Measurements from ENCODE around the gene PSMB7. TPM values are rescaled to one million over a fixed set of nuclear protein-coding genes. Genes with fewer than 3 reads are reported as not detected.

Gene PSMB7
- polyA plus RNA-seq, 1 of the 3 experiments (the other 2 are of a cell fraction), result 357 TPM

DNA sequence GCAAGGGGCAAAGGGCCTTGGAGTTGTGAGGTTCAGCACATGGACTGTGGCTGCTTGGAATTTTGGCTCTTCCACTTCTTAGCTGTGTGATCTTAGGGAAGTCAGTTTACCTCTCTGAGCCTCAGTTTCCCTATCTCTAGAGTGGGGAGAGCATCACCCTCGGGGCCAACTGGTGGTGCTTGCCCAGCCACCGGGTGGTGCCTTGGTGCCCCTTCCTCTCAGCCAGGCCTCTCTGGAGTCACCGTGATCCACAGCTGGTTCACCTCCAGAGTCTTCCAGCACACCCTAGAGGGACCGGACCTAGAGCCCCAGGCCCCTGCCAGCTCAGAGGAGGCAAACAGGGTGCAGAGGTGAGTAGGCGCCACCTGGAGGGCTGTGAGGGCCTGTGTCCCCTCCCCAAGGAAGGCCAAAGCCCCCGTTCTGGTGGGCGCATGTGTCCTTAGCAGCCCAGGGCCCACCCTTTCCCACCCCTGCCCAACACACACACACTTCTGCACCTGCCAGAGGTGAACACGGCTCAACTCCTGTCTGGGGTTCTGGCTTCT, 42.7 kb upstream of the PSMB7 start (continued):
- TF ChIP-seq RXRA (IDR thresholded peaks at IDR 0.05; ENCODE audit: borderline replicate concordance, low read depth), result no peak

DNA sequence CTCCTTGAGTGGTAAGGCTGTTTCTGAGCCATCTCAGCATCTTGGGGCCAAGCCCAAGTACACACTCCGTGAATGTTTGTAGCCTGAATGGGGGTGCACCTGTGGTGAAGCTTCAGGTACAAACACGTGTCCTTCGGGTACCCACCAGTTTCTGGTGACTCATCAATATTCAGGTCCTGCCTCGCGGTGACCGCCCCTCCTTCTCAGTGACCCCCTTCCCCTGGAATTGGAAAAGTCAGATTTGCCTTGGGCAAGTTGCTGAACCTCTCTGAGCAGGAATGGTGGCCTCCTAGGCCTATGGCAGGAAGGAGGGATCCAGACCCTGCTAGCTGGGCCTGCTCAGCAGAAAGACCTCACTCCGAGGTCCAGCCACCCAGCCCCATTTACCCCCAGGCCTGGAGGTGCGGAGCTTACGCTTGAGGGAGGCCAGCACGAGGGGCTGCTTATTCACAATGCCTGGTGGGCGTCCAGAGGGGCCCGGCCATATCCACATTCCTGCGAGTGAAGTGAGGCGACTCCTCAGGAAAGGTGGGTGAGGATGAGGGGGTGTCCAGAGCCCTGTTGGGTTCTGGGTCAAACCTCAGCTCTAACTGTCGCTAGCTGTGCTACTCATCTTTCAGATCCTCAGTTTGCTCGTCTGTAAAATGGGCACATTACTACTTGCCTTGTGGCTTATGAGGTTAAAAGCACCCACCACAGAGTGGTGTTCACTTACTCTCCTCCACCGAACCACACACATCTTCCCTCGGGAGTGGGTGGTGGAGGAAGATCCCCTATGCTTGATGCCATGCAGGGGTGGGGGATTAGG, 42.0 kb upstream of the PSMB7 start:
- TF ChIP-seq POLR2AphosphoS5 (IDR thresholded peaks at IDR 0.05; ENCODE audit: low read depth, low read length), result no peak
- TF ChIP-seq JUND (IDR thresholded peaks at IDR 0.05), result no peak
- no peak for TF ChIP-seq RXRA (IDR thresholded peaks at IDR 0.05; ENCODE audit: borderline replicate concordance, low read depth)
- no peak for TF ChIP-seq EZH2phosphoT487 (IDR thresholded peaks at IDR 0.05; ENCODE audit: borderline replicate concordance, low read depth)
- TF ChIP-seq, protein P1, sequence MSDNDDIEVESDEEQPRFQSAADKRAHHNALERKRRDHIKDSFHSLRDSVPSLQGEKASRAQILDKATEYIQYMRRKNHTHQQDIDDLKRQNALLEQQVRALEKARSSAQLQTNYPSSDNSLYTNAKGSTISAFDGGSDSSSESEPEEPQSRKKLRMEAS (IDR thresholded peaks at IDR 0.05; ENCODE audit: low read depth), result no peak
- TF ChIP-seq ELF1 (IDR thresholded peaks at IDR 0.05), result no peak
- no peak for TF ChIP-seq EP300 (IDR thresholded peaks at IDR 0.05; ENCODE audit: borderline replicate concordance in 1 of 2, low read depth in 1 of 2, low read length in 1 of 2)
- no peak for TF ChIP-seq MEF2A (IDR thresholded peaks at IDR 0.05; ENCODE audit: borderline replicate concordance, low read depth)
- TF ChIP-seq GABPA (IDR thresholded peaks at IDR 0.05; ENCODE audit: low read depth), result no peak
- TF ChIP-seq, protein P2, sequence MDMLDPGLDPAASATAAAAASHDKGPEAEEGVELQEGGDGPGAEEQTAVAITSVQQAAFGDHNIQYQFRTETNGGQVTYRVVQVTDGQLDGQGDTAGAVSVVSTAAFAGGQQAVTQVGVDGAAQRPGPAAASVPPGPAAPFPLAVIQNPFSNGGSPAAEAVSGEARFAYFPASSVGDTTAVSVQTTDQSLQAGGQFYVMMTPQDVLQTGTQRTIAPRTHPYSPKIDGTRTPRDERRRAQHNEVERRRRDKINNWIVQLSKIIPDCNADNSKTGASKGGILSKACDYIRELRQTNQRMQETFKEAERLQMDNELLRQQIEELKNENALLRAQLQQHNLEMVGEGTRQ (IDR thresholded peaks at IDR 0.05; ENCODE audit: borderline replicate concordance, low read depth, low read length), result no peak
- TF ChIP-seq NRF1 (IDR thresholded peaks at IDR 0.05; ENCODE audit: low read depth, low read length), result no peak
- no peak for TF ChIP-seq SMC3 (IDR thresholded peaks at IDR 0.05; ENCODE audit: low read depth, low read length)
- no peak for TF ChIP-seq FOXJ3 (CRISPR knock-in tag; IDR thresholded peaks at IDR 0.05)
- no peak for TF ChIP-seq RAD21 (IDR thresholded peaks at IDR 0.05; ENCODE audit: low read length)
- TF ChIP-seq, protein P3, sequence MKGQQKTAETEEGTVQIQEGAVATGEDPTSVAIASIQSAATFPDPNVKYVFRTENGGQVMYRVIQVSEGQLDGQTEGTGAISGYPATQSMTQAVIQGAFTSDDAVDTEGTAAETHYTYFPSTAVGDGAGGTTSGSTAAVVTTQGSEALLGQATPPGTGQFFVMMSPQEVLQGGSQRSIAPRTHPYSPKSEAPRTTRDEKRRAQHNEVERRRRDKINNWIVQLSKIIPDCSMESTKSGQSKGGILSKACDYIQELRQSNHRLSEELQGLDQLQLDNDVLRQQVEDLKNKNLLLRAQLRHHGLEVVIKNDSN (IDR thresholded peaks at IDR 0.05; ENCODE audit: borderline replicate concordance, low read depth), result no peak
- TF ChIP-seq, protein P4, sequence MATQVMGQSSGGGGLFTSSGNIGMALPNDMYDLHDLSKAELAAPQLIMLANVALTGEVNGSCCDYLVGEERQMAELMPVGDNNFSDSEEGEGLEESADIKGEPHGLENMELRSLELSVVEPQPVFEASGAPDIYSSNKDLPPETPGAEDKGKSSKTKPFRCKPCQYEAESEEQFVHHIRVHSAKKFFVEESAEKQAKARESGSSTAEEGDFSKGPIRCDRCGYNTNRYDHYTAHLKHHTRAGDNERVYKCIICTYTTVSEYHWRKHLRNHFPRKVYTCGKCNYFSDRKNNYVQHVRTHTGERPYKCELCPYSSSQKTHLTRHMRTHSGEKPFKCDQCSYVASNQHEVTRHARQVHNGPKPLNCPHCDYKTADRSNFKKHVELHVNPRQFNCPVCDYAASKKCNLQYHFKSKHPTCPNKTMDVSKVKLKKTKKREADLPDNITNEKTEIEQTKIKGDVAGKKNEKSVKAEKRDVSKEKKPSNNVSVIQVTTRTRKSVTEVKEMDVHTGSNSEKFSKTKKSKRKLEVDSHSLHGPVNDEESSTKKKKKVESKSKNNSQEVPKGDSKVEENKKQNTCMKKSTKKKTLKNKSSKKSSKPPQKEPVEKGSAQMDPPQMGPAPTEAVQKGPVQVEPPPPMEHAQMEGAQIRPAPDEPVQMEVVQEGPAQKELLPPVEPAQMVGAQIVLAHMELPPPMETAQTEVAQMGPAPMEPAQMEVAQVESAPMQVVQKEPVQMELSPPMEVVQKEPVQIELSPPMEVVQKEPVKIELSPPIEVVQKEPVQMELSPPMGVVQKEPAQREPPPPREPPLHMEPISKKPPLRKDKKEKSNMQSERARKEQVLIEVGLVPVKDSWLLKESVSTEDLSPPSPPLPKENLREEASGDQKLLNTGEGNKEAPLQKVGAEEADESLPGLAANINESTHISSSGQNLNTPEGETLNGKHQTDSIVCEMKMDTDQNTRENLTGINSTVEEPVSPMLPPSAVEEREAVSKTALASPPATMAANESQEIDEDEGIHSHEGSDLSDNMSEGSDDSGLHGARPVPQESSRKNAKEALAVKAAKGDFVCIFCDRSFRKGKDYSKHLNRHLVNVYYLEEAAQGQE (IDR thresholded peaks at IDR 0.05; ENCODE audit: low read depth, low read length), result no peak
- no peak for TF ChIP-seq FOXM1 (IDR thresholded peaks at IDR 0.05; ENCODE audit: low read depth)
- no peak for TF ChIP-seq GATA2 (CRISPR knock-in tag; IDR thresholded peaks at IDR 0.05)
- ChIA-PET CTCF (interaction anchor here (1.2 to 1.7 kb wide), 2 partner anchors 10 to 37 kb away, joined by 4 to 5 read pairs; no protein-coding TSS in a partner anchor), POLR2A (no interaction called here)
- Histone ChIP-seq H2AFZ (ENCODE audit: low read depth) (no peak overlapping the region), H3K4me3 (ENCODE audit: low read depth in 2 of 2, low read length in 1 of 2) (no peak overlapping the region), H3K27ac (ENCODE audit: low read depth in 2 of 2, low read length in 1 of 2) (no peak overlapping the region), H3K79me2 (ENCODE audit: insufficient read depth) (no peaks in the 10 kb centered on the region), H3K4me2 (no peak overlapping the region), H3F3A (replicated peaks; ENCODE audit: insufficient read depth) (no peaks in the 10 kb centered on the region), H3K27me3 (ENCODE audit: insufficient read depth) (no peaks in the 10 kb centered on the region), H3K9me2 (no peaks in the 10 kb centered on the region), H3K9ac (no peak overlapping the region), H3K4me1 (ENCODE audit: control insufficient read depth in 1 of 2, insufficient read depth in 2 of 2, low read depth in 1 of 2, low read length in 1 of 2) (no peaks in the 10 kb centered on the region; a peak in 1 of 4 replicates), H3K36me3 (replicated peaks in 1 of 2; ENCODE audit: control insufficient read depth in 1 of 2, insufficient read depth in 2 of 2, low read length in 1 of 2) (no peaks in the 10 kb centered on the region), H3K9me3 (no peaks in the 10 kb centered on the region), H4K20me1 (ENCODE audit: insufficient read depth) (no peaks in the 10 kb centered on the region)
- no peak for DNase-seq
- 61% methylated on average over 9 of the region's 18 CpGs for WGBS (ENCODE audit: low lambda C conversion rate)
